Measurements from ENCODE around the gene B4GALNT3. TPM values are rescaled to one million over a fixed set of nuclear protein-coding genes. Genes with fewer than 3 reads are reported as not detected.

The B4GALNT3 gene
- total and polyA plus RNA-seq, 10 of the 15 experiments (the other 5 are each of a cell fraction or from before 2014, with no cell fraction given) = 0.05 to 4.2 (median 2.7) TPM; not detected in 1

- POLR2A ChIA-PET = interaction anchor here (0.5 kb wide), 1 partner anchor 1883 kb away, joined by 3 read pairs; no protein-coding TSS in a partner anchor
- H3K4me3 ChIP-seq = no peak overlapping the region
- H2AFZ ChIP-seq (ENCODE audit: control insufficient read depth, low read depth, low read length) = no peak overlapping the region
- in situ Hi-C loops (cut with MboI) (no loop called here), intact Hi-C loops (cut with micrococcal nuclease; ENCODE audit: unreplicated experiment) (no loop called here)
- no peaks in the 10 kb centered on the region for H3K9me3 ChIP-seq (replicated peaks; ENCODE audit: control insufficient read depth, insufficient read depth, low read length)
- H3K4me2 ChIP-seq (ENCODE audit: control insufficient read depth, insufficient read depth) = no peak overlapping the region
- DNase-seq (ENCODE audit: low read depth, low spot score) = no peak
- SMC1A ChIA-PET (ENCODE audit: uncharacterized antibody, unreplicated experiment) = no interaction called here
- 29% methylated on average over 12 of the region's 12 CpGs for WGBS (ENCODE audit: insufficient coverage, insufficient replicate concordance, low lambda C conversion rate, missing lambda C conversion rate)
- TF ChIP-seq KDM1A (IDR thresholded peaks at IDR 0.05; ENCODE audit: borderline replicate concordance) (no peak), ASH2L (IDR thresholded peaks at IDR 0.05; ENCODE audit: borderline replicate concordance, low read depth) (no peak), RELB (IDR thresholded peaks at IDR 0.05; ENCODE audit: low read depth) (no peak), FOXK2 (IDR thresholded peaks at IDR 0.05) (no peak), RELA (IDR thresholded peaks at IDR 0.05; ENCODE audit: borderline replicate concordance, partially characterized antibody) (no peak), CBFB (IDR thresholded peaks at IDR 0.05; ENCODE audit: low read depth) (no peak), NFIC (IDR thresholded peaks at IDR 0.05; ENCODE audit: low read depth, low read length) (no peak), NKRF (conservative IDR thresholded peaks at IDR 0.05) (no peak), TBL1XR1 (IDR thresholded peaks at IDR 0.05; ENCODE audit: low read depth, low read length) (no peak), CREB1 (IDR thresholded peaks at IDR 0.05; ENCODE audit: low read depth) (no peak), TCF12 (IDR thresholded peaks at IDR 0.05; ENCODE audit: low read depth, low read length) (no peak), RFX5 (IDR thresholded peaks at IDR 0.05; ENCODE audit: low read depth, low read length) (no peak), BHLHE40 (IDR thresholded peaks at IDR 0.05; ENCODE audit: borderline replicate concordance in 1 of 2, low read depth in 2 of 2, low read length in 1 of 2) (no peak), MAX (IDR thresholded peaks at IDR 0.05; ENCODE audit: low read depth, low read length) (no peak)
- ATAC-seq = no peak
- no peaks in the 10 kb centered on the region for H3K4me1 ChIP-seq (ENCODE audit: control insufficient read depth, insufficient read depth, low read length)
- H3K9ac ChIP-seq (ENCODE audit: control insufficient read depth, insufficient read depth, low read length) = no peak overlapping the region
- no peaks in the 10 kb centered on the region for H4K20me1 ChIP-seq (ENCODE audit: control insufficient read depth, insufficient read depth)
- H3K27ac ChIP-seq (ENCODE audit: control insufficient read depth, insufficient read depth) = no peak overlapping the region
- CTCF ChIA-PET = no interaction called here
- no peaks in the 10 kb centered on the region for H3K36me3 ChIP-seq (ENCODE audit: control insufficient read depth in 2 of 2, insufficient read depth in 2 of 2, low read length in 1 of 2)
- FAIRE-seq = no peak
- no peaks in the 10 kb centered on the region for H3K79me2 ChIP-seq (ENCODE audit: control insufficient read depth, insufficient read depth, low read length)
- RAD21 ChIA-PET (ENCODE audit: unreplicated experiment) = interaction anchor here (0.7 kb wide), 1 partner anchor 23 kb away, joined by 4 read pairs; no protein-coding TSS in a partner anchor
- BruUV-seq (replicated peaks) = no TSS peak
- 0 out of 4 replicates have a peak, but pooled peaks cover 0 to 3% of the 10 kb centered on the region in 2 experiments for H3K27me3 ChIP-seq (replicated peaks in 1 of 2; ENCODE audit: control insufficient read depth in 2 of 2, insufficient read depth in 2 of 2, low read length in 1 of 2)
Measured at GRCh38 chr12:510071-510825, 50.5 kb downstream of the B4GALNT3 start.

Data from GM12878 (cell line).